Kidney (tissue), 14 donors: Measurements from ENCODE around the gene NRXN2. TPM values are rescaled to one million over a fixed set of nuclear protein-coding genes. Genes with fewer than 3 reads are reported as not detected.

Experiments used
- DNase-seq, 5 donors: peaks; one replicate each; pipeline ENCODE4 v3.0.0-alpha.2; 2013 to 2020
- FAIRE-seq: peaks from 2 replicates; lab custom pipeline; 2012; peaks lifted over from hg19 to GRCh38; lab: Jason Lieb, UNC
- H3K27ac ChIP-seq, 2 donors: one replicate each; pipeline ENCODE4 v1.7.0; 2013; ENCODE audit warnings: low read depth in 2 of 2, low read length in 2 of 2, inconsistent platforms in 1 of 2
- H3K27me3 ChIP-seq: one replicate; pipeline ENCODE4 v1.7.1; 2013; ENCODE audit warnings: low read length, inconsistent platforms; ENCODE audit not compliant: control insufficient read depth, insufficient read depth
- H3K36me3 ChIP-seq, 3 donors: one replicate each; pipeline versions ENCODE4 v1.7.0 to v1.7.1; 2013; ENCODE audit warnings: low read length in 3 of 3, control low read depth in 1 of 3, inconsistent platforms in 1 of 3; ENCODE audit not compliant: insufficient read depth in 3 of 3, control insufficient read depth in 2 of 3
- H3K4me1 ChIP-seq, 3 donors: one replicate each; pipeline versions ENCODE4 v1.7.0 to v1.7.1; 2013; ENCODE audit warnings: low read length in 3 of 3, inconsistent platforms in 1 of 3, low read depth in 1 of 3; ENCODE audit not compliant: control insufficient read depth in 2 of 3, insufficient read depth in 2 of 3
- H3K4me3 ChIP-seq, 3 donors: one replicate each; pipeline versions ENCODE4 v1.7.0 to v1.8.1; 2013; ENCODE audit warnings: low read length in 3 of 3, control low read depth in 1 of 3, inconsistent platforms in 1 of 3
- H3K9ac ChIP-seq, 3 donors: one replicate each; pipeline versions ENCODE4 v1.7.0 to v1.7.1; 2013; ENCODE audit warnings: low read length in 3 of 3, control low read depth in 1 of 3, inconsistent platforms in 1 of 3
- H3K9me3 ChIP-seq, 3 donors: one replicate each; pipeline versions ENCODE4 v1.7.0 to v1.7.1; 2013; ENCODE audit warnings: low read length in 3 of 3, control low read depth in 1 of 3, inconsistent platforms in 1 of 3; ENCODE audit not compliant: control insufficient read depth in 2 of 3, insufficient read depth in 1 of 3
- intact Hi-C: fragments of 100-400 bp; cut with DNase I; formaldehyde crosslinking; loops from one replicate; pipeline ENCODE4 v1.11.1; 2022
- polyA plus RNA-seq: library from polyadenylated mRNA; stranded (reverse); fragments of 350-450 nt; fragmentation: Illumina TruSeq; extraction: RNeasy Lipid Tissue Mini Kit (QIAGEN cat#74804); gene quantifications from one replicate; pipeline ENCODE4 v1.2.3, GENCODE V29; 2014; ENCODE audit warnings: low read depth, low replicate concordance; ENCODE audit not compliant: insufficient read depth
- total RNA-seq: library from RNA; stranded (reverse); fragmentation: NEBNext Ultra II Directional; extraction: Animal tissue kit (Norgen Biotek cat#: 25700); gene quantifications from one replicate; pipeline ENCODE4 v1.2.1, GENCODE V29; 2021
- TF ChIP-seq, protein P1 (sequence below): IDR thresholded peaks from 3 replicates; pipeline ENCODE4 v1.5.1; 2012; ENCODE audit warnings: mild to moderate bottlenecking, moderate library complexity, borderline replicate concordance; ENCODE audit not compliant: insufficient read depth; ENCODE audit errors: extremely low read depth
- donor health status: control.
- donor health status: control.
- donor health status: control.
- donor health status: control.
- donor health status: control.
- donor health status: DM: yes; HTN: yes; CAD: no.
- donor health status: Normal renal cell carcinoma (clear cell type).

NRXN2 gene
- total and polyA plus RNA-seq, 2 donors from 2014 or later: 13.3 to 22.0 TPM

DNA sequence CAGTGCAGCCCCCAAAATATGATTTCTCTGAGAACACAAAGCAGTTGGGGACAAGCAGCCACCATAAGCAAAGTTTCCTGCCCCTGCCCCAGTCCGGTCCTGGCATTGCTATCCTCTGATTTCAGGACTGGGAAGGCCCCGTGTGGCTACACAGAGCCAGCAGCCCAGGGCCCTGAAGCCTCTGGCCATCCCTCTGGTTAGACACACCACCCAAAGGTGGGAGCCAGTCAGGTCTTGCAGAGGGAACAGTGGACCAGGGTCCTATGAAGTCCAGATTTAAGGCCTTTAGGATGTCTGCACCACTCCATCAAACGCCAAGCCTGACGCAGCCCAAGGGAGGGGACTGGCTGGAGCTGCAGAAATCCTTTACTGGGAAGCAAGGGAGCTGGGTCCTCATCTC, 68.6 kb downstream of the NRXN2 start:
- no peaks in the 10 kb centered on the region for H3K36me3 ChIP-seq
- H3K27ac ChIP-seq: no peak overlapping the region
- DNase-seq (peak in 1 of 5 donors; percentile 32), FAIRE-seq (no peak)
- no peaks in the 10 kb centered on the region for H3K27me3 ChIP-seq
- no peak overlapping the region for H3K9ac ChIP-seq
- H3K4me1 ChIP-seq: no peaks in the 10 kb centered on the region
- TF ChIP-seq, protein P1, sequence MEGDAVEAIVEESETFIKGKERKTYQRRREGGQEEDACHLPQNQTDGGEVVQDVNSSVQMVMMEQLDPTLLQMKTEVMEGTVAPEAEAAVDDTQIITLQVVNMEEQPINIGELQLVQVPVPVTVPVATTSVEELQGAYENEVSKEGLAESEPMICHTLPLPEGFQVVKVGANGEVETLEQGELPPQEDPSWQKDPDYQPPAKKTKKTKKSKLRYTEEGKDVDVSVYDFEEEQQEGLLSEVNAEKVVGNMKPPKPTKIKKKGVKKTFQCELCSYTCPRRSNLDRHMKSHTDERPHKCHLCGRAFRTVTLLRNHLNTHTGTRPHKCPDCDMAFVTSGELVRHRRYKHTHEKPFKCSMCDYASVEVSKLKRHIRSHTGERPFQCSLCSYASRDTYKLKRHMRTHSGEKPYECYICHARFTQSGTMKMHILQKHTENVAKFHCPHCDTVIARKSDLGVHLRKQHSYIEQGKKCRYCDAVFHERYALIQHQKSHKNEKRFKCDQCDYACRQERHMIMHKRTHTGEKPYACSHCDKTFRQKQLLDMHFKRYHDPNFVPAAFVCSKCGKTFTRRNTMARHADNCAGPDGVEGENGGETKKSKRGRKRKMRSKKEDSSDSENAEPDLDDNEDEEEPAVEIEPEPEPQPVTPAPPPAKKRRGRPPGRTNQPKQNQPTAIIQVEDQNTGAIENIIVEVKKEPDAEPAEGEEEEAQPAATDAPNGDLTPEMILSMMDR: no peak
- intact Hi-C loops: no loop called here
- H3K9me3 ChIP-seq: no peaks in the 10 kb centered on the region
- no peak overlapping the region for H3K4me3 ChIP-seq

DNA sequence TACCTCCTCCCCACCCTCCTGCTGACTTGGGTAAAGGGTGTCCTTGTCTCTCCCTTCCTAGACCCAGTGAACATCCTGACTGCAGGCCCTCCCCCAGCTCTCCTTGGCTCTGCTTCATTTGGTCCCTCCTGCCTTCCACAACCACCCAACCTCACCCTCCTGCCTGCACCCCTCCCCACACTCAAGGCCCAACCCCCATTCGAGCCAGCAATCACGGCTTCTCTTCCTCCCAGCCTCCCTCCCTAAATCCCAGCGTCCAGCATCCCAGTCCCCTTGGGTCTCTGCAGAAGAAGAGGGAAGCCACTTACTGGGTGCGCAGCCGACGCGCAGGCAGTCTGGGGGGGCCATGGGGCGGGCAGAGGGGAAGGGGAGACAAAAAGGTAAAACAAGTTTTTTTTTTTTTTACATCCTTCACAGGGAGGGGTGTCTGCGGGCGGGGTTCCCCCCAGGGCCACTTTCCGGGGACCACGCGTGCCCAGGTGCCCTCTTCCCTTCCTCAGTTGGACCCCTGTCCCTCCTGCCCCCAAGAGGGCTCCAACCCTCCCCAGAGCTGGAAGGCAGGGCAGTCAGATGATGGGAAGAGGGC, 69.5 kb downstream of the NRXN2 start:
- DNase-seq (peak in 1 of 5 donors; percentile 42), FAIRE-seq (no peak)
- H3K4me1 ChIP-seq: no peaks in the 10 kb centered on the region
- H3K9ac ChIP-seq: no peak overlapping the region
- TF ChIP-seq, protein P1: no peak
- H3K27me3 ChIP-seq: no peaks in the 10 kb centered on the region
- intact Hi-C loops: no loop called here
- no peak overlapping the region for H3K4me3 ChIP-seq
- H3K36me3 ChIP-seq: no peaks in the 10 kb centered on the region
- no peaks in the 10 kb centered on the region for H3K9me3 ChIP-seq
- no peak overlapping the region for H3K27ac ChIP-seq

DNA sequence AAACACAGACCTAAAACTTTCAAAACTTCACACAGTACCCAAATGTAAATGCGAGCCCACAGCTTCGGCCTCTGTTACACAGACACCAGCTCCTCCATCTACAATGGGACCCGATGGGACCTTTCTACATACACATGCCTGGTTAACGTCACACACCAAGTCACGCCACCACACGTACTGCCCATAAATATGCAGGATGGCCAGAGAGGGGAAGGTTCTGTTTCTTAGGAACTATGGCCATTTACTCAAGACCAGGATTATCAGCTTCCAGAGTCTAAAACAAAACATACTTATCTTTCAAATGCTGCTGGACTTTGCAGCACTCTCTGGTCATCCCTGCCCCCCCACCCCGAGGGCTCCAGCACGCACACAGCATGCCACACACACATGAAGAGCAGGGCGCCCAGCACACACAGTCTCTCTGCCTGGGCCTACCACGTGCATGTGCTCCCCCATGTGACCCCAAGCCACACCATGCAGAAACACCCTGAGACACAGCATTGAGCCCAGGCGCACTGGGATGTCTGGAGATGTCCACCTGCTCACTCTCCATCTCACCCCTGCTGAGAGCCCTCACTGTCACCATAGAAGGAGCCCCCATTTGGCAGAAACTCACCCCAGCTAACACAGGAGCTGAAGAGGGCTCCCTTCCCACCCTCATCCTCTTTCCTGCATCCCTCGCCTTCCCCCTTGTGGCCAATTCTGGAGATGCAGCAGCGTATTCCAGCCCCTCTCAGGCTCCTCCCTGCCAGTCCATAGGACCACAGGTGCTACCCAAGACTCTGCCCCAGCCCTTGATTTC, 70.2 kb downstream of the NRXN2 start:
- Histone ChIP-seq H3K4me3 (no peak overlapping the region), H3K4me1 (no peaks in the 10 kb centered on the region), H3K27ac (no peak overlapping the region), H3K9ac (no peak overlapping the region), H3K27me3 (no peaks in the 10 kb centered on the region), H3K36me3 (no peaks in the 10 kb centered on the region), H3K9me3 (no peaks in the 10 kb centered on the region)
- DNase-seq (peak; percentile 80 to 90 (median 89)), FAIRE-seq (no peak)
- intact Hi-C loops: no loop called here
- TF ChIP-seq, protein P1: peak; percentile 97
